Osteoblast (primary cell): ENCODE measurements around the gene CYP1B1. TPM values are rescaled to one million over a fixed set of nuclear protein-coding genes. Genes with fewer than 3 reads are reported as not detected.
"Not testable (repeated sequence)": the region's sequence is repeated elsewhere in the genome, so short reads cannot be mapped to it uniquely, and the experiment has no call there.

Experiments
- DNase-seq: peaks from one replicate; pipeline ENCODE4 v3.0.0; 2011; ENCODE audit warnings: low spot score, mixed read lengths; ENCODE audit not compliant: insufficient read length; ENCODE audit errors: missing footprints
- H2AFZ ChIP-seq: 2 replicates; pipeline ENCODE4 v1.6.0; 2011; ENCODE audit warnings: mild to moderate bottlenecking, low read length
- H3K27ac ChIP-seq: 2 replicates; pipeline ENCODE4 v1.5.1; 2011; ENCODE audit warnings: mild to moderate bottlenecking, low read depth, low read length, moderate library complexity
- H3K27me3 ChIP-seq: 2 replicates; pipeline ENCODE4 v1.6.0; 2012; ENCODE audit warnings: mild to moderate bottlenecking, control low read depth, inconsistent platforms, low read length, moderate library complexity; ENCODE audit not compliant: insufficient read depth
- H3K36me3 ChIP-seq: 2 replicates; pipeline ENCODE4 v1.5.1; 2011; ENCODE audit warnings: mild to moderate bottlenecking, low read length, control low read depth, moderate library complexity; ENCODE audit not compliant: insufficient read depth
- H3K4me1 ChIP-seq: 2 replicates; pipeline ENCODE4 v1.5.1; 2011; ENCODE audit warnings: mild to moderate bottlenecking, low read length, control low read depth, moderate library complexity; ENCODE audit not compliant: insufficient read depth
- H3K4me2 ChIP-seq: 2 replicates; pipeline ENCODE4 v1.6.0; 2011; ENCODE audit warnings: mild to moderate bottlenecking, low read length; ENCODE audit not compliant: insufficient read depth
- H3K4me3 ChIP-seq: fragments of 200-600 bp; sonication (generic); 3 replicates; pipeline ENCODE4 v1.5.1; 2012; ENCODE audit warnings: mild to moderate bottlenecking, low read length, inconsistent platforms; ENCODE audit not compliant: insufficient read depth
- H3K79me2 ChIP-seq: 2 replicates; pipeline ENCODE4 v1.6.0; 2012; ENCODE audit warnings: mild to moderate bottlenecking, low read length, control low read depth, inconsistent platforms; ENCODE audit not compliant: insufficient read depth
- H3K9me3 ChIP-seq: 2 replicates; pipeline ENCODE4 v1.5.1; 2011; ENCODE audit warnings: low read depth, low read length, control low read depth
- H4K20me1 ChIP-seq: 2 replicates; pipeline ENCODE4 v1.6.0; 2012; ENCODE audit warnings: mild to moderate bottlenecking, low read length, control low read depth; ENCODE audit not compliant: insufficient read depth
- CTCF ChIP-seq: IDR thresholded peaks from 2 replicates; pipeline ENCODE4 v1.5.1; 2011; ENCODE audit warnings: mild to moderate bottlenecking, low read depth, low read length, moderate library complexity; ENCODE audit errors: extremely low read depth
- total RNA-seq: library from RNA; depleted of rRNA; stranded (reverse); fragments of >200 nt; gene quantifications from 2 replicates; pipeline ENCODE4 v1.2.3, GENCODE V29; 2012

CYP1B1 gene
- total RNA-seq, 1 donor: 827 TPM

GRCh38 chr2:38093527-38094165, 17.7 kb upstream of the CYP1B1 start:
- Histone ChIP-seq H3K27ac (peak overlapping the region; percentile 93), H3K79me2 (no peaks in the 10 kb centered on the region), H3K4me1 (peaks cover 54% of the 10 kb centered on the region), H4K20me1 (no peaks in the 10 kb centered on the region), H3K36me3 (no peaks in the 10 kb centered on the region), H3K4me3 (no peak overlapping the region), H3K9me3 (no peaks in the 10 kb centered on the region), H3K27me3 (no peaks in the 10 kb centered on the region), H3K4me2 (no peak overlapping the region), H2AFZ (peak overlapping the region; percentile 8)
- no peak for TF ChIP-seq CTCF
- peak; percentile 48 for DNase-seq

- peak overlapping the region; percentile 64 for H2AFZ ChIP-seq
- peak overlapping the region; percentile 93 for H3K27ac ChIP-seq
- no peaks in the 10 kb centered on the region for H3K36me3 ChIP-seq
- H3K4me3 ChIP-seq: peak overlapping the region; percentile 21
- DNase-seq: peak; percentile 96
- no peaks in the 10 kb centered on the region for H3K9me3 ChIP-seq
- no peak for TF ChIP-seq CTCF
- peaks cover 3% of the 10 kb centered on the region for H3K27me3 ChIP-seq
- H3K4me1 ChIP-seq: peaks cover 41% of the 10 kb centered on the region
- H3K4me2 ChIP-seq: peak overlapping the region; percentile 54
- no peaks in the 10 kb centered on the region for H3K79me2 ChIP-seq
- no peaks in the 10 kb centered on the region for H4K20me1 ChIP-seq
Measured at GRCh38 chr2:38092196-38092902, 16.4 kb upstream of the CYP1B1 start.

- DNase-seq: peak; percentile 43
- Histone ChIP-seq H3K27me3 (peaks cover 3% of the 10 kb centered on the region), H3K9me3 (no peaks in the 10 kb centered on the region), H3K4me1 (peaks cover 37% of the 10 kb centered on the region), H3K79me2 (no peaks in the 10 kb centered on the region), H3K4me3 (no peak overlapping the region), H3K27ac (peak overlapping the region; percentile 93), H2AFZ (peak overlapping the region; percentile 64), H3K4me2 (peak overlapping the region; percentile 54), H4K20me1 (no peaks in the 10 kb centered on the region), H3K36me3 (no peaks in the 10 kb centered on the region)
- TF ChIP-seq CTCF: no peak
Measured at GRCh38 chr2:38091760-38092159, 15.8 kb upstream of the CYP1B1 start.

- peaks cover 8% of the 10 kb centered on the region for H3K27me3 ChIP-seq
Measured at GRCh38 chr2:38090928-38091327, 15.0 kb upstream of the CYP1B1 start.

GRCh38 chr2:38090212-38090611, 14.3 kb upstream of the CYP1B1 start:
- H3K4me2 ChIP-seq, H4K20me1 ChIP-seq, H3K79me2 ChIP-seq, H3K4me3 ChIP-seq, DNase-seq, H3K27me3 ChIP-seq, H2AFZ ChIP-seq, H3K36me3 ChIP-seq, H3K27ac ChIP-seq, H3K9me3 ChIP-seq: not testable (repeated sequence)
- H3K4me1 ChIP-seq: peaks cover 28% of the 10 kb centered on the region

More at GRCh38 chr2:38090928-38091327, 15.0 kb upstream of the CYP1B1 start:
- H3K79me2 ChIP-seq: no peaks in the 10 kb centered on the region
- peaks cover 29% of the 10 kb centered on the region for H3K4me1 ChIP-seq
- peak overlapping the region; percentile 93 for H3K27ac ChIP-seq
- H2AFZ ChIP-seq: no peak overlapping the region
- TF ChIP-seq CTCF: no peak
- H3K9me3 ChIP-seq: no peaks in the 10 kb centered on the region
- no peak overlapping the region for H3K4me2 ChIP-seq
- H3K36me3 ChIP-seq: no peaks in the 10 kb centered on the region
- H4K20me1 ChIP-seq: no peaks in the 10 kb centered on the region
- no peak for DNase-seq
- no peak overlapping the region for H3K4me3 ChIP-seq
